Subcutaneous abdominal adipose tissue (tissue), 5 donors: ENCODE data around the gene DGKB.

Experiments
- H3K27ac ChIP-seq: one replicate; pipeline ENCODE4 v1.7.0; 2013; ENCODE audit warnings: low read depth, mild to moderate bottlenecking, inconsistent platforms, low read length, moderate library complexity
- H3K27me3 ChIP-seq, 5 donors: one replicate each; pipeline ENCODE4 v1.7.0; 2013; ENCODE audit warnings: low read length in 5 of 5, inconsistent platforms in 1 of 5; ENCODE audit not compliant: control insufficient read depth in 5 of 5, insufficient read depth in 4 of 5
- H3K36me3 ChIP-seq, 5 donors: one replicate each; pipeline ENCODE4 v1.7.0; 2013; ENCODE audit warnings: low read length in 5 of 5; ENCODE audit not compliant: control insufficient read depth in 5 of 5, insufficient read depth in 5 of 5
- H3K4me1 ChIP-seq, 5 donors: one replicate each; pipeline ENCODE4 v1.7.0; 2013; ENCODE audit warnings: low read length in 5 of 5, mild to moderate bottlenecking in 3 of 5, moderate library complexity in 1 of 5; ENCODE audit not compliant: control insufficient read depth in 5 of 5, insufficient read depth in 5 of 5
- H3K4me3 ChIP-seq, 5 donors: one replicate each; pipeline ENCODE4 v1.7.0; 2013; ENCODE audit warnings: low read length in 5 of 5, low read depth in 1 of 5
- H3K9ac ChIP-seq, 5 donors: one replicate each; pipeline ENCODE4 v1.7.0; 2013; ENCODE audit warnings: low read length in 5 of 5, mild to moderate bottlenecking in 4 of 5, moderate library complexity in 3 of 5
- H3K9me3 ChIP-seq, 5 donors: one replicate each; pipeline ENCODE4 v1.7.0; 2013; ENCODE audit warnings: low read length in 5 of 5; ENCODE audit not compliant: control insufficient read depth in 5 of 5
- donor health status: healthy.
- donor health status: healthy.
- donor health status: healthy.
- donor health status: healthy.
- donor health status: healthy.

DGKB gene

GRCh38 chr7:14769261-14769660, 133.3 kb downstream of the DGKB start:
- no peaks in the 10 kb centered on the region for H3K36me3 ChIP-seq
- H3K4me3 ChIP-seq: no peak overlapping the region
- H3K4me1 ChIP-seq: no peaks in the 10 kb centered on the region
- H3K9me3 ChIP-seq: no peaks in the 10 kb centered on the region
- no peak overlapping the region for H3K9ac ChIP-seq
- H3K27ac ChIP-seq: no peak overlapping the region
- no peaks in the 10 kb centered on the region for H3K27me3 ChIP-seq

GRCh38 chr7:14767716-14768425, 134.7 kb downstream of the DGKB start:
- no peak overlapping the region for H3K9ac ChIP-seq
- H3K4me1 ChIP-seq: no peaks in the 10 kb centered on the region
- H3K27me3 ChIP-seq: no peaks in the 10 kb centered on the region
- H3K4me3 ChIP-seq: no peak overlapping the region
- no peaks in the 10 kb centered on the region for H3K36me3 ChIP-seq
- H3K27ac ChIP-seq: no peak overlapping the region
- no peaks in the 10 kb centered on the region for H3K9me3 ChIP-seq

GRCh38 chr7:14766747-14767146, 135.8 kb downstream of the DGKB start:
- Histone ChIP-seq H3K4me3 (no peak overlapping the region), H3K36me3 (no peaks in the 10 kb centered on the region), H3K27me3 (no peaks in the 10 kb centered on the region), H3K9ac (no peak overlapping the region), H3K9me3 (no peaks in the 10 kb centered on the region), H3K4me1 (no peaks in the 10 kb centered on the region), H3K27ac (no peak overlapping the region)

- Histone ChIP-seq H3K36me3 (no peaks in the 10 kb centered on the region), H3K27me3 (no peaks in the 10 kb centered on the region), H3K4me3 (no peak overlapping the region), H3K9ac (no peak overlapping the region), H3K27ac (no peak overlapping the region), H3K4me1 (no peaks in the 10 kb centered on the region), H3K9me3 (no peaks in the 10 kb centered on the region)
These were observed 136.8 kb downstream of the DGKB start for GRCh38 chr7:14765731-14766130.

- Histone ChIP-seq H3K4me3 (no peak overlapping the region), H3K9me3 (no peaks in the 10 kb centered on the region), H3K36me3 (no peaks in the 10 kb centered on the region), H3K4me1 (no peaks in the 10 kb centered on the region), H3K9ac (no peak overlapping the region), H3K27me3 (no peaks in the 10 kb centered on the region), H3K27ac (no peak overlapping the region)
These were observed 140.0 kb downstream of the DGKB start for GRCh38 chr7:14762561-14762960.

- no peak overlapping the region for H3K27ac ChIP-seq
- no peaks in the 10 kb centered on the region for H3K9me3 ChIP-seq
- no peaks in the 10 kb centered on the region for H3K27me3 ChIP-seq
- no peak overlapping the region for H3K4me3 ChIP-seq
- no peaks in the 10 kb centered on the region for H3K4me1 ChIP-seq
- no peaks in the 10 kb centered on the region for H3K36me3 ChIP-seq
- H3K9ac ChIP-seq: no peak overlapping the region
These were observed 140.8 kb downstream of the DGKB start for GRCh38 chr7:14761510-14762296.

- Histone ChIP-seq H3K9ac (no peak overlapping the region), H3K27ac (no peak overlapping the region), H3K4me3 (no peak overlapping the region)
These were observed 141.6 kb downstream of the DGKB start for GRCh38 chr7:14760730-14761478.

GRCh38 chr7:14759785-14760184, 142.8 kb downstream of the DGKB start:
- no peaks in the 10 kb centered on the region for H3K9me3 ChIP-seq
- no peak overlapping the region for H3K9ac ChIP-seq
- no peaks in the 10 kb centered on the region for H3K36me3 ChIP-seq
- no peak overlapping the region for H3K27ac ChIP-seq
- H3K4me3 ChIP-seq: no peak overlapping the region
- H3K27me3 ChIP-seq: no peaks in the 10 kb centered on the region
- H3K4me1 ChIP-seq: no peaks in the 10 kb centered on the region

More at GRCh38 chr7:14760730-14761478, 141.6 kb downstream of the DGKB start:
- Histone ChIP-seq H3K4me1 (no peaks in the 10 kb centered on the region), H3K27me3 (no peaks in the 10 kb centered on the region), H3K36me3 (no peaks in the 10 kb centered on the region), H3K9me3 (no peaks in the 10 kb centered on the region)

GRCh38 chr7:14754631-14755030, 147.9 kb downstream of the DGKB start:
- Histone ChIP-seq H3K9me3 (no peaks in the 10 kb centered on the region), H3K36me3 (no peaks in the 10 kb centered on the region), H3K4me1 (no peaks in the 10 kb centered on the region), H3K27me3 (no peaks in the 10 kb centered on the region), H3K9ac (no peak overlapping the region), H3K4me3 (no peak overlapping the region), H3K27ac (no peak overlapping the region)

GRCh38 chr7:14752301-14752700, 150.2 kb downstream of the DGKB start:
- H3K27me3 ChIP-seq: no peaks in the 10 kb centered on the region
- no peak overlapping the region for H3K9ac ChIP-seq

More at GRCh38 chr7:14752301-14752700, 150.2 kb downstream of the DGKB start:
- Histone ChIP-seq H3K4me1 (peaks cover 0 to 2% (median 0%) of the 10 kb centered on the region in 5 donors), H3K36me3 (no peaks in the 10 kb centered on the region), H3K4me3 (no peak overlapping the region), H3K9me3 (no peaks in the 10 kb centered on the region), H3K27ac (no peak overlapping the region)
